ENCODE data around the gene SNX1.
"Not testable (repeated sequence)": the region's sequence is repeated elsewhere in the genome, so short reads cannot be mapped to it uniquely, and the experiment has no call there.

SNX1 gene

GRCh38 chr15:64095795-64096667, at the start of gene SNX1:
TSS of gene SNX1 (plus strand) at chr15:64095982. CDS start at chr15:64096014, 32 bp downstream.
- peak; percentile 48 for DNase-seq

GRCh38 chr15:64046421-64047153, 49.2 kb upstream of the SNX1 start, which contains the start of gene DAPK2:
TSS of gene DAPK2 (minus strand) at chr15:64046485. CDS start at chr15:64040261, 6,224 bp downstream.
- DNase-seq, result peak; percentile 88

GRCh38 chr15:64048781-64049460, 46.9 kb upstream of the SNX1 start:
- no peak for DNase-seq

- DNase-seq, result no peak
Measured at GRCh38 chr15:64050281-64051092, 45.3 kb upstream of the SNX1 start.

- DNase-seq, result no peak
Measured at GRCh38 chr15:64051093-64051402, 44.7 kb upstream of the SNX1 start.

GRCh38 chr15:64051407-64052259, 44.1 kb upstream of the SNX1 start:
- DNase-seq, result no peak

- DNase-seq, result no peak
Measured at GRCh38 chr15:64052925-64053491, 42.8 kb upstream of the SNX1 start.

GRCh38 chr15:64053674-64054073, 42.1 kb upstream of the SNX1 start:
- not testable (repeated sequence) for DNase-seq

- no peak for DNase-seq
Measured at GRCh38 chr15:64058279-64058678, 37.5 kb upstream of the SNX1 start.

GRCh38 chr15:64059104-64059503, 36.7 kb upstream of the SNX1 start:
- not testable (repeated sequence) for DNase-seq

- DNase-seq, result no peak
Measured at GRCh38 chr15:64060716-64061115, 35.1 kb upstream of the SNX1 start.

- no peak for DNase-seq
Measured at GRCh38 chr15:64066451-64066850, 29.3 kb upstream of the SNX1 start.

GRCh38 chr15:64067564-64068030, 28.2 kb upstream of the SNX1 start:
- DNase-seq, result no peak

- no peak for DNase-seq
Measured at GRCh38 chr15:64068133-64068532, 27.6 kb upstream of the SNX1 start.

- DNase-seq, result no peak
Measured at GRCh38 chr15:64070106-64070505, 25.7 kb upstream of the SNX1 start.

GRCh38 chr15:64070965-64071851, 24.6 kb upstream of the SNX1 start:
- DNase-seq, result no peak

GRCh38 chr15:64071931-64072765, 23.6 kb upstream of the SNX1 start:
- no peak for DNase-seq

- no peak for DNase-seq
Measured at GRCh38 chr15:64072812-64073211, 23.0 kb upstream of the SNX1 start.

GRCh38 chr15:64073496-64073895, 22.3 kb upstream of the SNX1 start:
- DNase-seq, result not testable (repeated sequence)

Data from 8988T (cell line).